Measurements from ENCODE around the gene MYO1D.
"Not testable (repeated sequence)": the region's sequence is repeated elsewhere in the genome, so short reads cannot be mapped to it uniquely, and the experiment has no call there.

Gene MYO1D

DNA sequence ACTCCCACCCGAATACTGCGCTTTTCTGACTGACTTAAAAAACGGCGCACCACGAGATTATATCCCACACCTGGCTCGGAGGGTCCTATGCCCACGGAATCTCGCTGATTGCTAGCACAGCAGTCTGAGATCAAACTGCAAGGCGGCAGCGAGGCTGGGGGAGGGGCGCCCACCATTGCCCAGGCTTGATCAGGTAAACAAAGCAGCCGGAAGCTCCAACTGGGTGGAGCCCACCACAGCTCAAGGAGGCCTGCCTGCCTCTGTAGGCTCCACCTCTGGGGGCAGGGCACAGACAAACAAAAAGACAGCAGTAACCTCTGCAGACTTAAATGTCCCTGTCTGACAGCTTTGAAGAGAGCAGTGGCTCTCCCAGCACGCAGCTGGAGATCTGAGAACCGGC lies 10.5 kb upstream of the MYO1D start:
- DNase-seq: not testable (repeated sequence)

DNA sequence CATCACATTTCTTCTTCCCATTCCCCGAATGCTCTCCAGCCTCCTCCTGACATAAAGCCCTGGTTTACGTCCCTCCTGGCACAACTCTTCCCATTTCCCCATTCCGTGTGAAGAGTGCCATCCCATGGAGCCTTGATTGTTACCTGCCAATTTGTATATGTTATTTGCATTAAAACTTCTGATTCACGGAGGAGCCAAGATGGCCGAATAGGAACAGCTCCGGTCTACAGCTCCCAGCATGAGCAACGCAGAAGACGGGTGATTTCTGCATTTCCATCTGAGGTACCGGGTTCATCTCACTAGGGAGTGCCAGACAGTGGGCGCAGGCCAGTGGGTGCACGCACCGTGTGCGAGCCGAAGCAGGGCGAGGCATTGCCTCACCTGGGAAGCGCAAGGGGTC lies 10.0 kb upstream of the MYO1D start:
- DNase-seq: not testable (repeated sequence)

DNA sequence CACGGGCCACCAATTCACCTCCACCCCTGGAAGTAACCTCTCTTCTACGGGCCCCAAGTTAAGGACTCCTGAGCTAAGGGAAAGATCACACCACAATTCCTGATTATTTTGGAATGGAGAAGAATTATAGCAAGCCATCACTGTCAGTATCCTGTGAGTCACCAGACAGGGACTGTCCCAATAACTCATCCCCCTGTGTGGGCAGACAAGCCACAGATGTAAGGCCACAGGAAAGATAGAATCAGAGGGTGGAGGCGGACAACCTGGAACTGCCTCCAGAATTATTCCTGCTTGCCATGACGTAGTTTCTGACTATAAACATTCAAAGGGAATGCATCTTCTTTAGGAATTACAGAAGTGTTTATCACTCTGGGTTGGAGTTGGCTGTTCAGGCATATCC lies 5.8 kb upstream of the MYO1D start:
- peak; percentile 28 to 37 for DNase-seq

DNA sequence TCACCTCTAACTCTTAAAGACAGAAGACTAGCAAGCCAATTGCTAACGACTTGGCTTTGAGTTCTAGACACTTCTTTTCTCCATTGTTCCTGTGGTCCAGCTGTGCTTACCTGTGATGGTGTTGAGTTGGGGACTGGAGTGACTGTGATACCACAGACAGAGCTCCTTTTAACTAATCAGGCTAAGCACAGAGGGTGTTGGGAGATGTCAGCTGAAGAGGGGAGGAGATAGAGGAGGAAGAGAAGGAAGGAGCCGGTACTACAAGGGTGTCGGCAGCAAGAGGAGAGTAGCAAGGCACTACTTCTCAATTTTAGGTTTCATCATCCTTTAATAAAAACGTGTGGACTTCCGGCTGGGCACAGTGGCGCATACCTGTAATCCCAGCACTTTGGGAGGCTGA lies 5.1 kb upstream of the MYO1D start:
- DNase-seq: no peak

DNA sequence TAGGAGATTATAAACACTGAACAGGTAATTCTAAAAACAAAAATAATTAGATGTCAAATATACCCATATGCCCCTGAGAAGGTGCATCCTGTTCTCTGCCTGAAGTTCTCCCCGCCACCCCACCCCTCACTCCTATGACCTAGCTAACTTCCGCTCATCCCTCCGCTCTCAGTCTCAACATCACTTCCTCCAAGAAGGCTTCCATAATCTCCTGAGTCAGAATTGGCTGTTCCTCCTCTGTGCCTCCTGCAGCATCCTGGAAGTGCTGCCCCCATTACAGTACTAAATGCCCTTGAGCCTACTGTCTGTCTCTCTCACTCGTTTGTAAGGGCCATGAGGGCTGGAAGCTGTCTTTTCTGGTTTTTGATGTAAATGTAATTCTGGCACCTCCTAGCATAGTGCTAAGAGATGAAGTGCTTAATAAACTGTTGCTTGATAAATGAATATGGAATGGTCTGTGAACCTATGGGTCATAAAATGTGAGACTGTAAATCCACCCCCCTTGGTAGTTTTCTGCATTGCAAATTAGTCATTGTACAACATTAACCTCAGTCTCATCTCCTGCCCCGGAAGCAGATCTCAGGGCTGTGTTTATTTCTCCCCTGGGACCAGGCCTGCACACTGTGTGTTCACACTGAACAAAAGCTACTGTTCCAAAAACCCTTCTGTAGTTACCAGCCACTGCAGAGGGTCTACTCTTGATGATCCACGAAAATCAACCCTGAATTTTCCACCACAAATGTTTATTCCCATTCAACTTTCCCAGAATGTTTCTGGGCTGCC lies 3.9 kb upstream of the MYO1D start:
- DNase-seq: no peak

DNA sequence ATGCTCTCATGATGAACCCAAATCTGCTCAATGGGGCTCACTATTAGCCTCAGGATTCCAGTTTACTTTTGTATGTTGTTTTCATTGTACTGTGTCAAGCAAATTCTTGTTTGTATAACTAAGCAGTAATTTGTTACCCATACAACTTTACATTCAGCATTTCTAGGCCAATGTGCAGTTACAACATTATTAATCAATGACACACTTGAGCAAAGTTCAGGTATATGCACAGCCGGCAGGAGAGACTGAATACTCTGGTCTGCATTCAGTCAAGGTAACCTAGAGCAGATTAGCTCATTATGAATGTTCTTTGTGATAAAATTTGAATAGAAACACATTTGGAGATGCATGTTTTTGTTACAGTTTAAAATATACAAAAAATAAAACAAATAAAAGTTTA lies 2.2 kb upstream of the MYO1D start:
- no peak for DNase-seq

DNA sequence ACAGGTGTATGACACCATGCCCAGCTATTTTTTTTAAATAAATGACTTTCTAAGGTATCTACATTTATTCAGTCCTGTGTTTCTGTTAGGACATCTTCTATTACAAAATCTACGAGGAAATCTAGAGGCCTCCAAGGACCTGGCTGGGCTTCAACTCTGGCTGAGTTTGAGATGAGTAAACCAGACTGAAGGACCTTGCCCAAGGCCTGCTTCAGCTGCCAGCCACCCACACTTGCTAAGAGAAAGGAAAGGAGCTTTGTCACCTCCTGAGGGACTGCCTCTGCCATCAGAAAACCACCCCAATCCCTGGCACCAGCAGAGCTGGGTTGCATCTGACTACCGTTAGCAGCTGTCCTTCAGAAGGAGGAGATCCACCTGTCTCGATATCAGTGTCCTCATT lies 1.3 kb upstream of the MYO1D start:
- DNase-seq: no peak

DNA sequence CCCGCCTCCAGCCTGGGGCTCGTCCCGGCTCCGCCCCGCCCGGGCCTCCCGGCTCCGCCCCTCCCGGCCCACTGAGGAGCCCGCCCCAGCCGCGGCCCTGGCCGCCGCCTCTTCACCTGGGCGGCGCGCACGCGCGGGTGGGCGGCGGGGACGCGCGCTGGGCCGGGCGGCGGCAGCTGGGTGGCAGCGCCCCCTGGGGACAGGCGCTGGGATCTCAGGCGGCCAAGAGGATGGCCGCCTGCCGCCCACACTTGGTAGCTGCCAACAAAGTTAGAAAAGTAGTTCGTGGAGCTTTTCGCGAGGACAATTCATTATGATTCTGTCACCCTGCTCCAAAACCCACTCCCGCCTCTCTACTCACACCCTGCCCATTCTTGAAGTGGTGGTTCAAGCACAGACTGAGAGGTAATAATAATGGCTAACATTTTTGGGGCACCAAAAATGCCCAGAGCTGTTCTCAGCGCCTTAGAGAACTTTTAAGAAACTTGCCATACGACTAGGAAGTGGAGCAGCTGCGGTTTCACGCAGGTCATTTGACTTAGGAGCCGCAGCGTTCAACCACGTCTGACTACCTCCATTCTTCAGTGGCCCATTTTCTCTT lies 340 bp upstream of the MYO1D start:
- DNase-seq: peak; percentile 91 to 93

DNA sequence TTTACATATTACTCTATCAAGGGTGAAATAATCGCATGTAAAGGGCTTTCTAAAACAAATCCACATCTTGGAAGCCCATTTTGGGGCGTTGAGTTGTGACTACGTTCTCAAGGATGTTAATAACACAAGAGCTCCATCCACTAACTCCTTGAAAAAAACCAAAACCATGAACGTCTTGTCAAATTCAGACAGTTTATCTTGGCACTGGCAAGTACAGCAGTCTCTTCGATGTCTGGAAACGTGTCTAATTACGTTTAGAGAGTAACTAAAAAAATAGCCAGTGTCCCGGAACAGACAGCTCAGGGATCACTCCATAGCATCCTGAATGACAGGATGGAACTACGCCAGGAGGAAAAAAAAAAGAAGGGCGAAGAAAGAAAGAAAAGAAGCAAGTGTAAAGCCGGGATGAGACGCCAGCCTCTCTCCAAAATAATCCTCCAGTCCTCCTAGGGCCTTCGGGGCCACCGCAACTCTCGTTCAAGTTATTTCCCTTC lies 954 bp downstream of the MYO1D start:
- DNase-seq: no peak

DNA sequence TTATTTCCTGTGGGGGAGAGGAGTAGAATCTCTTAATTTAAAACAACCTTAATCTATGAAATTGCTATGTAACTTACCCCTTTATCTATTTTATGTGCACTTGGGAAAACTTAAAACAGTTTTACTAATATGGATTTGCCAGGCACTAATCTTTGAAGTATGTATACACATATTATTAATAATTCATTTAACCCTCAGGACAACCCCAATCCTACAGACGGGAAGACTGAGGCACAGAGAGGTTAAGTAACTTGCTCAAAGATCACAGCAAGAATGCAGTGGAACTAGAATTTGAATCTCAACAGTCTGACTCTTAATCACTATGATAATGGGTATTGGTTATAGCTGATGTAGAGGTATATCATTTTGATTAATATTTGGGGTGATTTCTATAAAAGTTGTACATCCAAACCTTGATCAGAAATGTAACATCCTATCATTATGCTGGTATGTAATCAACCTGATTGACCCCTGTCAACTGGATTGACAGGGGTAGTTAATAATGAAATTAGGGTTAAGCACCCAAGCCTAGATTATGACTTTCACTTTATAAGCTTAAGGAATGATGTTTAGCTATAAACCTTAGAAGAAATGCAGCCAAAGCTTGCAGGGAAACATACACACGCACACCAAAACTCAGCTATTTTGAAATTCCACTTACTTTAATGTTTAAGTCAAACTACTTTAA lies 1.6 kb downstream of the MYO1D start:
- DNase-seq: no peak

DNA sequence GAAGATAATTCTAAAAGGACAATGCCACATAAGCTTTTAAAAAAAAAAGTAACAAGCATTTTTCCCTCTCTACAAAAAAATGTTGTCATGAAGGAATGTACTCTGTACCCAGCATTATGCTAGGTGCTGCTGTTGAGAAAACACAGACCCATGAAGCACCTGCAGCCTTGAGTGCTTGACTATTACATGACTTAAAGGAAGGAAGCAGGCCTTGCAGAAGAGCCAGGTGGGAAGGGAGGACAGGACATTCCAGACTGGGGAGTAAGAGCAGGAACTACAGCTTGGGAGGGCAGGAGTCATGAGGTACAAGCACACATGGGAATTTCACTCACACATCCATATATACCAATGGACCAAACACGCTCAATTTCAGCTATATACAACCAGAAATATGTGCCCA lies 3.8 kb downstream of the MYO1D start:
- no peak for DNase-seq

DNA sequence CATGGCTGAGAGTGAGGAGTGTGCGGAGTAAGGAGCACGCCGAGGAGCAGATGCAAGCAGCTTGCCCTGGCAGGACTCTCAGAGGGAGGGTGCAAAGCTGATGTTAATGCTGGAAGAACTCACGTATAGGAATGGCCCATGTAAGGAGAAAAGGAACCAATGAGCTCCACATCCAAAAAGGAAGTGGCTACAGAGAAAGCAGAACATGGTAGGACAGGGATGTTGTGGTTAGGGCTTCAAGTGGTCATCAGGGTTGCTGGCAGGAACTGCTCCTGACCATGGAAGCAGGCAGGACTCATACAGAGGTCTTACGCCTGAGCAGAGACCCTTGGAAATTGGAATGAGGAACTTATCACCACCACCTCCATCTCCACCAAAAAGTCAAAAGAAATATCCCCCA lies 5.2 kb downstream of the MYO1D start:
- DNase-seq: no peak

DNA sequence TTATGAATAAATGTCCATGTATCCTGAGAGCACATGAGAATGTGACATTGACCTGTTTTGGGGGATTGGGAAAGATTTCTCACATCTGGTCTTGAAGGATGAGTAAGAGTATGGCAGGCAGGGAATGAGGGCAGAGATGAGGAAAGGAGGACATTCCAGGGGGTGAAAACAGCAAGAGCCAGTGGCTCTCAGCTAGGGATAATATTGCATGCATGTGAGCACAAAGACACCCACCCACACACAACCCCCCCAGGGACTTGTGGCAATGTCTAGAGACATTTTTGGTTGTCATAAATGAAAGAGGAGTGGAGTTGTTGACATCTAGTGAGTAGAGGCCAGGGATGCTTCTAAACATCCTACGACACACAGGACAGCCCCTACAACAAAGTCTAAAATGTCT lies 6.0 kb downstream of the MYO1D start:
- DNase-seq: no peak

DNA sequence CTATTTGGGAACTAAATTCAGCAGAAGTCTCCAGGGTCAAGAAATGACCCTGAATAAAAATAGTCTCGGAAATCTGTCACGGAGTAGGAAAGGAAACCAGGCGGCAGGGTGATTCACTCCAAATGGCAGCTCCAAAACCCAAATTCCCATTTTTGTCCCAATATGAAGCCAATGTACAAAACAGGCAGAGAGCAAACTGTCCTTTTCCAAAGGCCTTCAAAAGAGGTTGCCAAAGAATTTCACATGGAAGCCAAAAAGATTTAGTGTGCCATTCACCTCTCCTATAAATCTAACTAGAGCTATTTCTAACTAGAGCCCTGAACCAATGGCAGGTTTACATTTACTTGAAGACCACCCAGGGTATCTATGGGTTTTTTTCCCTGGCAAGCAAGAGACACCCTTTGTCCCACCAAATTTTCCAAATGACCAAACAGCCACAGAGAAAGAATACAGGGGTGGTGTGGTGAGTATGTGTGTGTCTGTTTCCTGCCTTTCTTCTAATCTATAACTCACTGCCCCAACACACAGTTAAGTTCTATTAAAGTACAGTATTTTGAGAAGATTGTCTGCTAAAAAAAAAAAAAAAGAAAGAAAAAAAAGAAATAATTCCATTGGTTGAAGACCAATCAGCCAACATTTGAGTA lies 6.8 kb downstream of the MYO1D start:
- DNase-seq: no peak

DNA sequence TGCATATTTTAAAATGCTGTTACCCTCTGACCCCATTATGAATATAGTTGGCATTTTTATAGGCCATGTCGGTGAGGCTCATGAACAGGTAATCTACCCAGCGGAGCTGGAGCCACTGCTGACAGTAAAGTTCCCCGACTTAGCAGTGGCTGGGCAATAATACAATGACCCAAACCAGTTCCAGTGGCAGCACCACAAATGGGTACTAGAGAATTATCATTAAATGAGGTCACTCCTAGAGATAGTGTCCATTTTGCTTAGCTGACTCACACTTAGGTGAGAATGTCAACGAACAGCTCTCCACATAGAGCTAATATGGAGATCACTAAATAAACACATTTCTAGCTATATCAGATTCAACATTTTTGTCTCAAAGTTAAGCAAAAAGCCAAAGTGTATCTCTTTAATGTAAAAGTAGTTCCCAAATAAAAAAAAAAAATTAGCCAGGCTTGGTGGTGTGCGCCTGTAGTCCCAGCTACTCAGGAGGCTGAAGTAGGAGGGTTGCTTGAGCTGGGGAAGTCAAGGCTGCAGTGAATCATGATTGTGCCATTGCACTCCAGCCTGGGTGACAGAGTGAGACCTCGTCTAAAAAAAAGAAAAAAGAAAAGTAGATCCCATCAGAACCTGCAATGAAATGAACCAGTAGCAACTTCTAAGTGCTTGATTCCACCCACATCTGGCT lies 7.4 kb downstream of the MYO1D start:
- no peak for DNase-seq

DNA sequence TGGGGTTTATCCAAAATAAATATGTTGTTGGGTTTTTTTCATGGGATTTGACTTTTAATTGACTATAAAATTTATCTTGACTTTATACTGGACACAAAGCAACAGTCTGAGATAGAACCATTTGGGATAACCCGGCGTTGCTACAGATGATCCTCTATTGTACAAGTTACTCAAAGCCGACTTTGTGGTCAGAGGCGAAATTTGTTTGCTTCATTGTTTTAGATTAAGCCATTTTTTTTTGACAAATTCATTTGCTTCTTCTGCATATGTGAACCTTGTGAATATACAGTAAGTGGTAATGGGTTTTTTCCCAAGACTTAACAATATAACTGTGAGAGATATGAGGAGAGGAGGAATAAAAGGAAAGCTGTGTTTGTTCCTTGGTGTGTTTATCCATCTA lies 11.8 kb downstream of the MYO1D start:
- DNase-seq: no peak

DNA sequence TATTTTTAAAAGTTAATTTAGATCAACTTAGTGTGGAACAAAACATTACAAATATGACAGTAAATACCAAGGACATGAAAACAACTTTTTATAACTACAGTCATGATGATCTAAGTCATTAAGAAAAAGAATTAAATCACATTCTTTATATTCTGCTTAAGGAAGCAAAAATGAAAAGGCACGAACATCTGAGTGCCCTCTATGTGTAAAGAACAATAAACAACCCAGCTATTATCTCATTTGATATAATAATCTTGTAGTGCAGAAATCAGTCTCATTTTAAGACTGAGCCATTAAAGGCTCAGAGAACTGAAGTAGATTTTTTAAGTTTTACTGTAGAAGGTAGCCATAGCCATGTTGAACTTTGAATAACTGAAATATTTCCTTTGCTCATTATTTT lies 13.4 kb downstream of the MYO1D start:
- DNase-seq: no peak

DNA sequence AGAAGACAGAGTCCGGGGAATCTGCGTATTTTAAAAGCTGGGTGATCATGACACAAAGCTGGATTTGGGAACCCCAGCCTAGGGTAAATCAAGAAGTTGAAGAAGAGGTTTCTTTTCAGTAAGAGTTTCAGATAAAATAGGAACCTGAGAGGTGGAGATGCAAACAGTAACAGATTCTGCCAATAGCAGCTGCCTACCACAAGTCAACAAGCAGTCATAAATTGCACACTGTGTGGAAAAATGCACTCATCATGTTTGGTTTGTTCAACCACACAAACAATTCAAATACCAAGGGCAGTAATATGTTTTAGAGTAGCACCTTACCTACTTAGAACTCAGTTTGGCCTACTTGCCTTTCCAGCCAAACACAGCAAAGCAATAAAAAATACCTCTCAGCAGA lies 14.0 kb downstream of the MYO1D start:
- no peak for DNase-seq

DNA sequence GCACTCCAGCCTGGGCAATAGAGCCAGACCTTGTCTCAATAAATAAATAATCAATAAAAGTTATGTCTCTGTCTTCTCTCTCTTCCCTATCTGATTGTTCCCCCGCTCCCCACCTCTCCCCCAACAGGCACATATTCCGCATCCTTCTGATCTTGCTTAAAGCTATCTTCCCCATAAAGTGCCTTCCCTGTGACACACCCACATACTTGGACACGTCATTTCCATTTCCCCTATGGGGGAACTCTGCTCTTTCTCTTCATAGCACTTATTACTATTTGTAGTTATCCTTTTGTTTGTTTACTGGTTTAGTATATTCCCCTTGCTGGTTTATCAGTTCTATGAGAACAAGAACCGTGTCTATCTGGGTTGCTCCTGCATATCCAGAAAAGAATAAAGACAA lies 14.9 kb downstream of the MYO1D start:
- DNase-seq: no peak

DNA sequence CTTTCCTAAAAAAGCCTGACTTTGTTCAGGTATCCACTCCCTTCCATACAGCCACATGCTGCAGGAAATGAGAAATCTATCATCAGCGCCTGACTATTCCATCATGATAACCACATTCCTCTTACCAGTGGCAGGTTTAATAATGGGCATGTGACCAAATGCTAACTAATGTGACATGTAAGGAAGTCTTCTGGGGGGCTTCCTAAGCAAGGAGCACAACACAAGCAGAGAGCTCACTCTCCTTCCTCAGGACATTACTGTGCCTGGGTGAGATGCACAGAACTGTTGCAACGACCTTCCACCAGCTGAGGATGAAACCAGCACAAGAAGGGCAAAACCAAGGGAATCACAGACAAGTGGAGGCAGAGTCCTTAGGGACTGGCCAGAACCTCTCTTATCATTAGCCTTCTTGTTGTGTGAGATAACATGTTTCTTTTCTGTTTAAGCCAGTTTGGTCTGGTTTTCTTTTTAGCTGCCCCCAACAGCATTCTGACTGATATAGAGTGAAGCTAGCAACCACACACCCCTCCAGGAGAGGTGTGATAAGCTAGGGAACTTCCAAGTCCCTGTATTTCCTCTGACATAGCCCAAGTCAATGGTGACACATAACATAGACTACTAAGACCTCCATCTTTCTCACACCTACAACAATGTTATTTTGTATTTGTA lies 16.9 kb downstream of the MYO1D start:
- no peak for DNase-seq

DNA sequence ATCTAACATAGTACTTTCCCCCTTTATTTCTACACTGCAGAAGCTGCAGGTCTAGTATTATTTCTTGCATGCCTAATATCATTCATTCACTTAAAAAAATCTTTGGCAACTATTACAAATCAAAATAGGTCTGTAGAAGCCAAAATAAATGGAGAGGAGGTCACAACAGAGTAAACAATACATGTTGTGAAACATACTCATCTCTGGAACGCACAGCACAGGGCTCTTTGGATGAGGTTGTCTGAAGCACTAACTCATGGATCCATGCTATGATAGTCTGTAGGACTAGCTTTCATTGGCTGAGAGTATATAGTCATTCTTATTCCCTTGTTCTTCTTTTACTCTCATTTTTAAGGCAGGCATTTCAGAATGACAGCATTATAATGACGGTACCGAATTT lies 21.3 kb downstream of the MYO1D start:
- DNase-seq: no peak

DNA sequence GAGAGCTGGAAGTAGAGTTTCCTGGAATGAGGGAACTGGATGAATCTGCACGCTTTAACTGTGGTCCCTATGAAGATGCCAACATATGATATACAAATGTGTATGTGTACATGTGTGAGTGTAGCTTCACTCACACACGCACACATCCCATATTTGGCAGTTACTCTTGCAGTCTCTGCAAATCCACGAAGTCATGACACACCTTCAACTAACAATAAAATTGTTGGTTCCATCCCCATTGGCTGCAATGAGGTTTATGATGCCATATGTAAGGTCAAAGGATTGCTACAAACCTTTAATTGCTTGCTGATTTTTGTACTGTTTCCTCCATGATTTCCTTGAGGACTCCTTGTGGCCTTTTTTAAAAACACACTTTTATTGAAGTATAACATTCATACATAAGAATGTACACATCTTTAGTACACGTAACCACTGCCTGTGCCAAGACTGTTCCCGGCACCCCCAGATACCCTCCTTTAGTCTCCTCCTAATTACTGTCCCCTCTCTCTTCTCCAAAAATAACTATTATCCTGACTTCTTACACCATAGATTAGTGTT lies 22.0 kb downstream of the MYO1D start:
- DNase-seq: no peak

All from stimulated activated CD4-positive, alpha-beta T cell treated with anti-CD3 and anti-CD28 coated beads, Interleukin-2, amount 100 ng/mL, for 24 hours (primary cell).